Middle frontal gyrus (tissue), 1 donor: ENCODE results near the gene TRAT1.
"Not testable (repeated sequence)": the region's sequence is repeated elsewhere in the genome, so short reads cannot be mapped to it uniquely, and the experiment has no call there.

Source experiments
- DNase-seq: peaks from one replicate; pipeline ENCODE4 v3.0.0-alpha.2; 2015; ENCODE audit warnings: low spot score; ENCODE audit errors: extremely low spot score

TRAT1 gene, protein sequence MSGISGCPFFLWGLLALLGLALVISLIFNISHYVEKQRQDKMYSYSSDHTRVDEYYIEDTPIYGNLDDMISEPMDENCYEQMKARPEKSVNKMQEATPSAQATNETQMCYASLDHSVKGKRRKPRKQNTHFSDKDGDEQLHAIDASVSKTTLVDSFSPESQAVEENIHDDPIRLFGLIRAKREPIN

DNA sequence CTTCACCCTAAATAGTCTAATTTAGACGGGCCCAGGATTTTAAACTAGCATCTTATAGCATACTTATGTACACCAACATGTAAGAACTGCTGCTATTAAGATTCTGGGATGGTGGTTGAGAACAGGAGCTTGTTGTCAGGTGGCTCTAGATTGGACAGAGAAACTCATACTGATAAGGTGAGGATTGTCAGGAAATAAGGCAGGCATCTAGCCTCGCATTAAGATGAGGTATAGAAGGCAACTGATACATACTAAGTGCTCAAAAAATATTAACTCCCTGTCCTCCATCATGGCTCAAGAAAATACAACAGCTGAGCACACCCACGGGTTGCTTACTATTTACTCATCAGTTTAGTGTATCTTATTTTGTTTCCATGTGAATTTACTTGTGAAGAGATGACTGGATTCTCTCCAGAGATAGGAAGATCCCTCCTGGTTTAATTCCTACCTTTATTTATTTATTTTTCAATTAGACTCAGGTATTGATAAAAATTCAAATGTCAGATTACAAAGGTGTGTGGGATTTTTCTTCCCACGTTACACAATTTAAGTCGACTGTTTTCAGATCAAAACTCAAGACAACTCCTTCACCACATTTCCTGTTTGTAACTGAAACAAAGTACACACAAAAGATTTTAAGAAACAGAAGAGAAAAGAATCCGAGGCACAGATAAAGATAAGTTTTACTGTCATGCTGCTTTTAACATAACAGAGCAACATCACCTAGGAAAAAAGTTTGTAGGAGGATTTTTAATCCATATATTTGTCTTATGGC lies at the start of gene TRAT1:
Gene TRAT1 (plus strand): TSS at position 664 of the 775 bp plus-strand sequence. CDS start 142 bp downstream, outside the sequence.
- no peak for DNase-seq

DNA sequence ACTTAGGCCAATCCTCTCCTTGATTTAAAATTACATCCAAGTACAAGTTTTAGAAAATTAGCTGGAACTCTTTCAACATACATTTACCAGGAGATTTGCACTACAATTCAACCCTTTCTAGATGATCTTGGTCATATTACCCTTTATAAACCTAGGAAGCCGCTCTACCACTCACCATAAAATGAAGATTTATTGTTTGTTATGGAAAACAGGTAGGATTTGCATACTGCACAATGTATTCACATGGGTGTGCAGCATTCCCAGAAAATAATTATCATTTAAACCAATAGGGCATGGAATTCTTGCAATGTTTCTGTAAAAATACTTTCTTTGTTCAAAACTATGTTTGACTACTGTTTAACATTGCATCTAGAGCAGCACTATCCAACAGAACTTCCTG lies 46.9 kb upstream of the TRAT1 start:
- DNase-seq: no peak

DNA sequence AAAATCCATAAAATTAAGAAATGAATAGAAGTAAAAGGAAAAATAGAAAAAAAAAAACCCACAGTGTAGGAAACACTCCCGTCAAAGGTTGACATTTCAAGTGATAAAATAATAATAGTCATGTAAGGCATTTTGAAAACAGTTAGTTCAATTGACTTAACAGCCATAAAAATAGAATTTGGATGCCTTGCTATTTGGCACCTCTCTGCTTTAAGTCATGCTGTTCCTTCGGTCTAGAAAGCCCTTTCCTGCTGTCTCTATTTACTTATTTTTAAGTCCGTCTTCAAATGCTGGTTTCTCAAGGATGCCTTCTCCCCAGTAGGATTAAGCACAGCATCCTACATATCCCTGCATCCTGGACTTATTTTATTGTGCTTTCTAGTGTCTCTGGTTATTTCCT lies 43.1 kb upstream of the TRAT1 start:
- DNase-seq: no peak

DNA sequence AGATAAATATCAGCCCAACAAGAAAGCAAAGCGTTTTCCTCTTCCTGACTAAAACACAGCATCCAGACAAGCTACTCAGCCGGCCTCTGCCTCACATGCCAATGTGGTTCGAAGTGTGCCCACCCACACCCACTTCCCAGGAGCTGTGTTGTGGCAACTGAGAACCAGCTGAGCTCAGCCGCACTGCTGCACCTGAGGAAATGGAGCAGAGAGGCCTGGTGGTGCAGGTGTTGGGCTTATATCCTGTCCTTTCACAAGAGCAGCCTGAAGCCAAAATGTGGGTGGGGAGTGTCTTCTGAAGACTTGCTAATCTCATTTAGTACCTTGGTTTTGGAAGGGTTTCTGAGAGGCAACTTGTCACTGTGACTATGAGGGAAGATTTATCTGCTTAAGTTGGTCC lies 42.4 kb upstream of the TRAT1 start:
- no peak for DNase-seq

DNA sequence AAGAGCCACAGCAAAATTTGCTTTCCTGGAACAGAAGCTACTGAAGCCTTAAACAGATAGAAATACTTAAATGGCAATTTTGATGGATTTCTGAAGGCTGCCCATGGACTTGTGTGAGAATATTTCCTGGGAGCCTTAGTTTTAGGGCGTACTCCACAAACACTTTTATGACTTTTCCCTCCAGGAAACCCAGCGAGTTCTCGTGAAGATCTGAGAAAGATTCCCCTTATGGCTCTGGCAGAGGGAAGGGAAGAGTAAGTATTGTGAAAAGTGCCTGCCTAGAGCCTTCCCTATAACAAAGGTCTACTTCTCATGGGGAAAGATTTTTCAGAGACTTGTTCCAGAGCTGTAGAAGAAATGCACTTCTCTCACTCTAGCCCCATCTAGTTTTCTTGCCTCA lies 31.1 kb upstream of the TRAT1 start:
- DNase-seq: no peak

DNA sequence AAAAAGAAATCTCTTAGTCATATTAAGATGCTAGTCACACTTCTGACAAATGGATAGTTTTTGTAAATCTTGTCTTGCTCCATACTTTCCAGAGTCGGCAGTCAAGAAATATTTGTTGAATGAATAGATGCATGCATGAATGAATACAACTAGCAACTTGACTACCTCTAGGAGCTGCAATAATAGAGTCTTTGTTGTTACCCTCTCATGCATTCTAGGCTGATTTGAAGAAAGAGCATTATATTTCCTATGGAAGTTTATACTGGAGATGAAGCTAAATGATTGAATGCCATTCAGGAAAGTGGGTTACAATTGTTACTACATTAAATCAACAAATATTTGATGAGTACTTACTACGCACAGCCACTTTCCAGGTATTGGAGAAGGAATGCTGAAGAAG lies 18.1 kb upstream of the TRAT1 start:
- no peak for DNase-seq

DNA sequence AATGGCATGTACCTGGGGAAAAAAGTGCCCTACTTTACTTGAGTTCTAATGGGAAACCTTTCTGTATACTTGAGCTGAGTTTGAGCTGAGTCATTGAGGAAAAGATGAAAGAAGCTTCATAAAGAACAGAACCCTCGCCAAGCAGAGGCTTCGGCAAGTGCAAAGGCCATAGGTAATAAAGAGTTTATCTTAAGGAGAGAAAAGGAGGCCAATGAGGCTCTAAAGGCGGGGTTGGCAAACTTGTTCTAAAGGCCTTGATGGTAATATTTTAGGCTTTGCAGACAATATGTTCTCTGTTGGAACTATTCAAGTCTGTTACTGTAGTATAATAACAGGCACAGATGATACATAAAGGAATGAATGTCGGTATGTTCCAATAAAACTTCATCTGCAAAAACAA lies 17.6 kb upstream of the TRAT1 start:
- no peak for DNase-seq

DNA sequence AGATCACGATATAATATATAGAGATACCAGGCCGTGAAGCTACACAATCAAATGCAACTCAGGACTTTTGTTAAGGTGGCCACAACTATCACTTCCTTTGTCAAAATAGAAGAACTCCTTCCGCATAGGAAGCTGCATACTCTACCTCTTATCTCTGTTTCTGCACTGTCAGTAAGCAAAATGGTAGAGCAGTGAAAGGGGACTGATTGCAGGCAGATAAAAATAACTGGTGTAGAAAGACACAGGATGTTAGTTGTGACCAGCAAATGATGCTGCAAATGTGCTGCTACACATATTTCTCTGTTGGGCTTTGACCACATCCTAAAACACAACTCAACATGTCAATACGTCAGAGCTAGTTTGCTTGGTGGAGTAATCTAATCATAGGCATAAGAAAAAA lies 16.3 kb upstream of the TRAT1 start:
- no peak for DNase-seq

DNA sequence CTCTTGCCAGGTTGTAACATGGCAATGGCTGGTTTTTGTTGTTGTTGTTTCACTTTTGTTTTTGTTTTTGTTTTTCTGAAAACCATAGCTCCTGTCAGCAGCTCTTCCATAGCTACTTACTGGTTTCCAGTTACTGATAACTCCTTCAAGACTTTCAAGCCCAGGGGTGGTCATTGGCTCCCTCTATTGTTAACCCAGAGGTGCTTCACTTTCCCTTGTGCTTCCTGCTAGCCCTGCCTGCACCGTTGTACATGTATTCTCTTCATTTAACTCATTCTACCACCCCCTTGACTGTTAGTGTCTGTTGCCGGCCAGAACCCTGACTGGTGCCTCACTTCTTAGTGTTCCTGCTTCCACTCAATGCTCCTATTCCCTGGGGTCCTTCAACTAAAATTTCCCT lies 4.2 kb upstream of the TRAT1 start:
- no peak for DNase-seq

DNA sequence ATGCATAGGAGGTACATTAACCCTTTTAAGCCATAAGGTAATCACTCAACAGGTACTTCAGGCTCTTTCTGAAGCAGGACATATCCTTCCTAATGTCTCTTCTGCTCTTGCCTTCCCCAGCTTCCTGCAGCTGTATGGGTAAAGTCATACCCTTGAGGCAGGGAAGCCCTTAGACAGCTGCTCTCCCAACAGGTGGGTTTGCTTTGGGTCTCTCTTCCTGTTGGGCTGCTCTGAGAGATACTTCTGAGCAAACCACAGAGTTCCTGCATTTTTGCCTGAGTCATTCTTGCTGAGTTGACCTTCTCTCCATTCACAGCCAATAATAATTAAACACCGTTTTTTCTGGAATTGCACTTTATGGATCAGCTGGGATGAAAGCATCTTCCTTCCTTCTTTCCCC lies 2.0 kb upstream of the TRAT1 start:
- DNase-seq: no peak

DNA sequence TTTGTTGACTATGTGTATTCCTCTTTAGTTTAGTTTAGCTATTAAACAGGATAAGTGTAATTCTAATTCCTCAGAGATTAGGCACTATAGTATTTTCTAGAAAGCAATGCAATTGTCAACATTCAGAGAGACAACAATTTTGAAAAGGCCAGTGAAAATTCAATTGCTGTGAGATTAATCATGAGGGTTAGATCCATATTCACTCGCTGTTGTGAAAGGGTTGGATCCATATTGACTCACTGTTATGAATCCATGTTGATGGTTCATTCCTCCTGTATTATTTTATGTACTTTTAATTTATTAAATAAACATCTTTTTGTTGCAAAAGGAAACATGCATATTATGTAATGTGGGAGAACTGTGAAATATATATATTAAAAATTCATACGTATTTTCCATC lies 641 bp downstream of the TRAT1 start:
- no peak for DNase-seq

DNA sequence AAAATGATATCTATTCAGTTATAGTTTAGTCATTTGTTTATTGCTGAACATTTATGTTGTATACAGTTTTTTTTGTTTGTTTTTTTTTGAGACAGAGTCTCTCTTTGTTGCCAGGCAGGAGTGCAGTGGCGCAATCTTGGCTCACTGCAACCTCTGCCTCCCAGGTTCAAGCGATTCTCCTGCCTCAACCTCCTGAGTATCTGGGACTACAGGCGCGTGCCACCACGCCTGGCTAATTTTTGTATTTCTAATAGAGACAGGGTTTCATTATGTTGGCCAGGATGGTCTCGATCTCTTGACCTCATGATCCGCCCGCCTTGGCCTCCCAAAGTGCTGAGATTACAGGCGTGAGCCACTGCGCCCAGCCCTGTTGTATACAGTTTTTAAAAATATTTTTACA lies 1.2 kb downstream of the TRAT1 start:
- not testable (repeated sequence) for DNase-seq

DNA sequence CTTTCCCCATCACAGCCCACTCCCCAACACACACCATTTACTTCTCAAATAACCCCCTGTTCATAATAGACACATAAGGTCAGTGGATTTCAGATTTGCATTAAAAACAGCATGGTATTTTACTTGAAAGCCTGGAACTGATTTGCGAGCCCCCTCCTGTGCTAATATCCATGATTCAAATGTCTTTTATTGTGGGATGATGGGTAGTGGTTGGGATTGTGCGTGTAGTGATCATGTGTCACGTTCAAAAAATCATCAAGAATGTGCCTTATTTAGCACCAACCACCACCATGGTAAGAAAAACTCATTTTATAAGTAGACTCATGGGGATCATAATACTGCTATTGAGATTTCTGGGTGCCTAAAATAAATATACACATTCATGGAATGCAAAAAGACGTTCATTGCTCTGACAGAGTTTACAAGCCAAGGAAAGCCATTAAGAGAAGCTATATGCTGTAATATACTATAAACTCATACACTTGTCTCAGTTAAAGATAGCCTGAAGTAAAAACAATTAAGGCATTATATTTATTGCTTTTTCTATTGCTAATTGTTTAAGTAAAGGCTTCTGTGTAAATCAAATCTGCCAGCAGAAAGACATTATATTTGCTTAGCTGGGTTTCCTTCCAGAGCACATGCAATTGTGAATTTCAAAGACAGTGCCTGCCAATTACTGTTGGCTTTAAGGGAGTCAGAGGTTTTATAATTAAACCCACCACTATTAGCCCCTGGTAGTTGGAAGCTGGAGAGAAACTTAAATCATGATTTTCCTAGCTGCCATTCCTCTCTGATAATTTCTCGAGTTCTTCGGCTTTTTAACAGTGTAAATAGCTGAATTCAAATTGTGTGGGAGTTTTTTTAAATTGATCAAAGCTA lies 4.0 kb downstream of the TRAT1 start:
- DNase-seq: no peak

DNA sequence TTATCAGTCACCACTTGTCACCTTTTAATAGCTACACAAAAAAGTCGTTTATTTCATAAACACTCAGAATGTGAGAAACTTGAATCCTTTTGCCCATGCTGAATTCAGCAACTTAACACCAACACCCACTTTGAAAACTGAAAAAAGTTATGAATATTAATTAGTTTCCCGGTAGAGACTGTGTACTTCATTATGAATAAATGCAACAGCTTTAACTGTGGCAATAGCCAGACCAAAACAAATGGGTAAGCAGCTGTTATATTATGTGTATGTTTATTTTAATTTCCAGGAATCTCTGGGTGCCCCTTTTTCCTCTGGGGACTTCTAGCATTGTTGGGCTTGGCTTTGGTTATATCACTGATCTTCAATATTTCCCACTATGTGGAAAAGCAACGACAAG lies 7.8 kb downstream of the TRAT1 start:
- DNase-seq: no peak

DNA sequence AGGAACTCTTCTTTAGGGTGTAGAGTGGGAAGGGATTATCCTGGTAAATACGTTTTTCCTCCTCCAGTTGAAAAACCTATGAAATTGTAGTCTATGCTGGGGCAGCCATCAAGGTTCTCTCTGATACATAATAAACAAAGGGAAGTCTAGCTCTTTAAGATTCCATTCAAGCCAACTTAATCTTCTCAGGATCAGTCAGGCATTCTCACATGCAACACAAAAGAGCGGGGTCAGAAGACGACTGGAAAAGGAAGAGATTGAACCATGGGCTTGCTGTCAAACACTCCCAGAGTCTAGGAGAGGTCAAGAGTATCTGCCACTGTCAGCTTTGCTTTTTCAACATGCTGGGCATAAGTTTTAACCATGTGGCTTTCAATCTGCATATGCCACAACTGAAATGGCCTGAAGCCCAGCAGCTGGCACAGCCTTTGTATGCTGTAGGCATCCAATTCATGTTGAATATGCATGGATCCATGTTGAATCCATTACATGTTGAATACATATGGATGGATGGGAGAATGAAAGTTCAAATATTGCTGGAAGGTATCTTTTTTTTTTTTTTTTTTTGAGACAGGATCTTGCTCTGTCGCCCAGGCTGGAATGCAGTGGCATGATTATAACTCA lies 8.5 kb downstream of the TRAT1 start:
- no peak for DNase-seq

DNA sequence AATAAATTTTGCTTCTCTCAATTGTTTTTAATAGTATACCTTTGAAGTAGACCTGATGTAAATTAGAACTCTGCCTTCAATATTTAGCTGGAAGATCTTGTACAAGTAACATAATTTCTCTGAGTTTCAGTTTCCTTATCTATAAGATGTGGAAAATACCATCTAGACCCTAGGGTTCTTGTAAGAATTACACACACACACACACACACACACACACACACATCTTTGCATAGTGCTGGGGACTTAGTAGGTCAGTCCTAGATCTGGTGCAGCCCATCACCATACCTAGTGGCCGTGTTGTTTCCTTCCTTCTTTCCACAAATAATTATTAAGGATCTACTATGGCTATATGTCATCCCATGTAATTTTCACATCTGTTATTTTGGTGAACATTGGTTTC lies 11.0 kb downstream of the TRAT1 start:
- no peak for DNase-seq

DNA sequence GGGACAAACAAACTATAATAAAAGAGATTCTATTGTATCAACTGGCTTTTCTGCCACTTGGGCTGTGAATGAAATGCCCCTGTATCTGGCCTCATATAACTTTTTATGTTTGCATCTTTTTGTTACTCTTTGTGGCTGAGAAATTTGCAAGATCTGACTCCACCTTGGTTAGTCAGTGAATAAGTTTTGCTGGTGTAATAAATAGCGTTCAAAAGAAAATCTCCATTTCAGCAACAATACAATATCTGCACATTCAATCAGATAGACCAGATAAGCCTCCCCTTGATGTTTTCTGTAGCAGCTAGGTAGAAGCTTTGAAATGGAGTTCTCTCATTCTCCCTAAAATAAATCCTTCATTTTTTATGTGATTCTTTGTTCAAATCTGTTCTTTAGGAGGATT lies 12.0 kb downstream of the TRAT1 start:
- no peak for DNase-seq

DNA sequence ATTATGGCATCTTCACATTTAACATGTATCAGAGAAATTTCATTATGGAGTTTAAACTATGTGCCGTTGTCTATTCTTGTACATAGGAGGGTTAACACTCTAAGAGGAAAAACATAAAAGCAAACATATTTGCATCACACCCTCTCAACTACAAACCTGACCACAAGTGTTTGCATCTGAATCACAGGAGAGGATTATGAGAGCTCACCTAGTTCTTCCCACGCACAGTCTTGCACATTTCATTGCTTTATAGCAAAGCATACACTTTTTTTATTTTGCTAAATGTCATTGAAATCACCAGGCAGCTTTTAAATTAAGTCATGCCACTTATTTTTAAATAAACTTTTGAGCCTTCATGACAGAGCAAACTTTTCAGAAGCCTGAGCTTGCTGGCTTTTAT lies 12.5 kb downstream of the TRAT1 start:
- no peak for DNase-seq

DNA sequence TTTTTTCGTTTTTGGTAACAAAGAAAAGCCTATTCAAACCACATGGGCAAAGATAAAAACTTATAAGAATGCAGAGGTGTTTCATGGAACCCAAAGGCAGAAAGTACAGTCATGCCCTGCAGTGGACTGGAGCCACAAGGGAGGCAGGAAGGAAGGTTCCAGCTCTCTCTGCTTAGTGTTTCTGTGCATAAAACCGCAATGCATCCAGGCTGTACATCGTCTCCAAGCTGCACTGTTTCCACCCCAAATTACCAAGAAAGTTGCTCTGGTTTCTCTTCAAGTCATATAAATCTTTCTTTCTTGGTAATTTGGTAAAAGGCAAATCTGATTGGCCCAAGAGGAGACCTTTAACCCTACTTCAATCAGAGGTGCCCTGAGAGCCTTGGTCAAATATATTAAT lies 15.8 kb downstream of the TRAT1 start:
- no peak for DNase-seq

DNA sequence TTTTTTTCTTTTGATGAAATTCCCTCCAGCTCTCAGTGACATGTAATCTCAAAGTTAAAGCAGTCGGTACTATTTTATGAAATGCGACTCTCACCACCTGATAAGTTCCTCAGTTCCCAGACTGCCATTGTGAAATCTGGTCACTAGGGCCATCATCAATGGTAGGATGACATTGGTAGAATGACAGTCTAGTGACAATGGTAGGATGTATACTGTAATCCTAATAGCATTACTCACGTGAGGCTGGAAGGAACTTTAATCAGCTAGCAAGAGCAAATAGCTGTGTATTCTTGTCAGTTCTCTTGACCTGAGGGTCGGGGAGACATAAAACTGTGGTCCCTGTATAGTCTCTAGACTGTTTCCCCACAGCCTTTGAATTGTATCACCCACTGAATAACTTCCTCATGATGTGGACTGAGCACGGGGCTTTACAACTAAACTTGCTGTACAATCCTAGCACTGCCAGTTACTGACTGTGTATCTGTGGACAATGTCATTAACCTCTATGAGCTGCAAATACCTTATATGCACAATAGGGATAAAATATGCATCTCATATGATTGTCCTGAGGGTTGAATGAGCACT lies 23.2 kb downstream of the TRAT1 start:
- DNase-seq: no peak

DNA sequence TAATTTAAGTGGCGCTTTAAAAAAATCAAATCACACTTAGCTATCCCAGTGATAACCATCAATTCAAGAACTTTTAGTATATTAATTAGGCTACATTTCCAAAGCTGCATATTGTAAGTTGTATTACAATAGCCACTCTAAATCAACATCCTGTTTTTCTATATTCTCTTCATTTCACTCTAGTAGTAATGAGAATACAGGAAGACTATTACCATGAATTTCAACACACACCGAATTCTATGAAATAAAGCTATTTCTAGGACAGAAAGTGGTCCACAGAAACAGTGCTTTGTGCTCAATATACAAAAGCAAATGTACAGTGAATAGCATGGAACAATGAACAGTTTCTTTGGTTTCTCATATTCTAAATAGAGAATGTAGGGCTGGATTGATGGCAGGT lies 24.6 kb downstream of the TRAT1 start:
- DNase-seq: no peak

DNA sequence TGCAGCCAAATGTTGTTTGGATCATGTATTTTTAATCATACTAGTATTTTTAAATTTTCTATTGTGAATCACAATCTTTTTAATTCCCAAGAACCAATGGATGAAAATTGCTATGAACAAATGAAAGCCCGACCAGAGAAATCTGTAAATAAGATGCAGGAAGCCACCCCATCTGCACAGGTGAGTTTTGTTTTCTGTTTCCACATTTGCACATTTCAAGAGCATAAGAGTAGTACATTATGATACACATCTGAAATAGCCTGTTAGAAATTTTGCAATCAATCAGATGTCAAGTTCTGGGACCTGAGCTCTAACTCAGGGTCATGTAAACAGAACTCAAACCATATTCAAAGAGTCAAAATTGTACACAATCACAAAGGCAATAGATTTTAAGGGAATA lies 26.5 kb downstream of the TRAT1 start:
- no peak for DNase-seq
